RPMI7951 (cell line): ENCODE data around the gene ITPA. TPM values are rescaled to one million over a fixed set of nuclear protein-coding genes. Genes with fewer than 3 reads are reported as not detected.
A peak's percentile ranks its signal among the peaks of the same experiment; 100 is the strongest.
"Not testable (repeated sequence)": the region's sequence is repeated elsewhere in the genome, so short reads cannot be mapped to it uniquely, and the experiment has no call there.

Source experiments
- DNase-seq: peaks from one replicate; pipeline ENCODE4 v3.0.0-alpha.2; 2012; ENCODE audit warnings: low read depth
- total RNA-seq: library from RNA; depleted of rRNA; stranded (reverse); fragments of >200 nt; shearing (Covaris generic); gene quantifications from 2 replicates; pipeline ENCODE4 v1.2.3, GENCODE V29; 2014

ITPA gene
- total RNA-seq, 1 experiment from 2014 or later = 112 TPM

- no peak for DNase-seq
These were observed 9.1 kb upstream of the ITPA start for GRCh38 chr20:3199976-3200755.

GRCh38 chr20:3202965-3203314, 6.4 kb upstream of the ITPA start:
- DNase-seq = no peak

GRCh38 chr20:3203315-3204123, 5.8 kb upstream of the ITPA start:
- DNase-seq = peak; percentile 37

GRCh38 chr20:3204124-3204794, 5.0 kb upstream of the ITPA start, which contains the start of gene DDRGK1:
TSS of gene DDRGK1 (minus strand) at chr20:3204682. CDS start at chr20:3204627, 55 bp downstream.
- peak; percentile 81 for DNase-seq

GRCh38 chr20:3208786-3209256, 477 bp upstream of the ITPA start:
- peak; percentile 11 for DNase-seq

GRCh38 chr20:3209946-3210317, 634 bp downstream of the ITPA start:
- DNase-seq = peak; percentile 19

GRCh38 chr20:3210346-3210745, 1.0 kb downstream of the ITPA start:
- DNase-seq = no peak

- no peak for DNase-seq
These were observed 3.9 kb downstream of the ITPA start for GRCh38 chr20:3213226-3213625.

- DNase-seq = not testable (repeated sequence)
These were observed 6.1 kb downstream of the ITPA start for GRCh38 chr20:3215359-3215917.

GRCh38 chr20:3218307-3218988, 9.2 kb downstream of the ITPA start:
- peak; percentile 31 for DNase-seq

- no peak for DNase-seq
These were observed 12.3 kb downstream of the ITPA start for GRCh38 chr20:3221398-3222226.

- DNase-seq = no peak
These were observed 13.6 kb downstream of the ITPA start for GRCh38 chr20:3222635-3223600.

GRCh38 chr20:3223651-3223993, 14.3 kb downstream of the ITPA start:
- DNase-seq = no peak

- no peak for DNase-seq
These were observed 14.8 kb downstream of the ITPA start for GRCh38 chr20:3223994-3224680.

GRCh38 chr20:3224681-3225421, 15.6 kb downstream of the ITPA start:
- DNase-seq = no peak

- no peak for DNase-seq
These were observed 16.8 kb downstream of the ITPA start for GRCh38 chr20:3226093-3226492.

- no peak for DNase-seq
These were observed 17.6 kb downstream of the ITPA start for GRCh38 chr20:3226864-3227263.

- DNase-seq = no peak
These were observed 18.2 kb downstream of the ITPA start for GRCh38 chr20:3227506-3227905.
